HepG2 (cell line): Measurements from ENCODE around the gene DUS1L. TPM values are rescaled to one million over a fixed set of nuclear protein-coding genes. Genes with fewer than 3 reads are reported as not detected.

Source experiments
- FOXO1 ChIP-seq: sonication (generic); formaldehyde crosslinking; IDR thresholded peaks from 2 replicates; pipeline ENCODE4 v1.4.0; 2020; ENCODE audit warnings: missing genetic modification reagents
- HNF4G ChIP-seq, 2 experiments: sonication (generic) in 1 of 2; formaldehyde crosslinking in 1 of 2; IDR thresholded peaks; 2 replicates each; pipeline versions ENCODE4 v1.4.0 to v1.6.1; 2011 to 2020; ENCODE audit warnings: borderline replicate concordance in 2 of 2, low read depth in 2 of 2, mild to moderate bottlenecking in 2 of 2, low read length in 1 of 2, missing genetic modification reagents in 1 of 2, moderate library complexity in 1 of 2
- JARID2 ChIP-seq: sonication (generic); formaldehyde crosslinking; IDR thresholded peaks from 2 replicates; pipeline ENCODE4 v1.8.1; 2023; ENCODE audit warnings: missing genetic modification reagents, inconsistent platforms; ENCODE audit not compliant: insufficient replicate concordance
- KLF6 ChIP-seq: IDR thresholded peaks from 2 replicates; pipeline ENCODE4 v1.8.0; 2016; ENCODE audit warnings: missing biosample characterization, missing genetic modification reagents
- MATR3 ChIP-seq: sonication (generic); formaldehyde crosslinking; IDR thresholded peaks from 2 replicates; pipeline ENCODE4 v1.4.0; 2020; ENCODE audit warnings: missing genetic modification reagents
- MNT ChIP-seq: fragments of 450-650 bp; IDR thresholded peaks from 2 replicates; pipeline ENCODE4 v1.6.1; 2016
- MTERF4 ChIP-seq: sonication (generic); formaldehyde crosslinking; IDR thresholded peaks from 2 replicates; pipeline ENCODE4 v1.8.0; 2023; ENCODE audit warnings: mild to moderate bottlenecking, missing genetic modification reagents
- POLR2AphosphoS2 ChIP-seq: IDR thresholded peaks from 2 replicates; pipeline ENCODE4 v1.6.1; 2011; ENCODE audit warnings: low read depth, low read length, improper control_type of control experiment
- POLR2AphosphoS5 ChIP-seq: IDR thresholded peaks from 2 replicates; pipeline ENCODE4 v1.6.1; 2012; ENCODE audit warnings: low read depth, low read length
- RCOR2 ChIP-seq: IDR thresholded peaks from 2 replicates; pipeline ENCODE4 v1.6.1; 2016; ENCODE audit warnings: missing biosample characterization, missing genetic modification reagents
- RFX3 ChIP-seq: IDR thresholded peaks from 2 replicates; pipeline ENCODE4 v1.6.1; 2016; ENCODE audit warnings: missing biosample characterization, missing genetic modification reagents
- SCMH1 ChIP-seq: sonication (generic); formaldehyde crosslinking; IDR thresholded peaks from 2 replicates; pipeline ENCODE4 v1.9.0; 2021; ENCODE audit warnings: missing genetic modification reagents, mild to moderate bottlenecking, borderline replicate concordance
- TBL1XR1 ChIP-seq: fragments of 150-350 bp; IDR thresholded peaks from 2 replicates; pipeline ENCODE4 v1.6.1; 2014; ENCODE audit warnings: borderline replicate concordance, low read length; ENCODE audit not compliant: partially characterized antibody
- TMF1 ChIP-seq: sonication (generic); formaldehyde crosslinking; IDR thresholded peaks from 2 replicates; pipeline ENCODE4 v1.8.1; 2022; ENCODE audit warnings: low read depth, missing genetic modification reagents
- ZNF10 ChIP-seq: sonication (generic); formaldehyde crosslinking; IDR thresholded peaks from 2 replicates; pipeline ENCODE4 v1.4.0; 2020; ENCODE audit warnings: mild to moderate bottlenecking, low read depth, missing genetic modification reagents, borderline replicate concordance
- ZNF350 ChIP-seq: sonication (generic); formaldehyde crosslinking; IDR thresholded peaks from 2 replicates; pipeline ENCODE4 v1.4.0; 2020; ENCODE audit warnings: mild to moderate bottlenecking, low read depth, missing genetic modification reagents, borderline replicate concordance
- ZNF607 ChIP-seq: sonication (generic); formaldehyde crosslinking; IDR thresholded peaks from 2 replicates; pipeline ENCODE4 v1.5.1; 2020; ENCODE audit warnings: missing genetic modification reagents, mild to moderate bottlenecking, borderline replicate concordance
- ZNF724P ChIP-seq: sonication (generic); formaldehyde crosslinking; IDR thresholded peaks from 2 replicates; pipeline ENCODE4 v1.8.0; 2022; ENCODE audit warnings: missing genetic modification reagents, borderline replicate concordance
- ZNF878 ChIP-seq: sonication (generic); formaldehyde crosslinking; IDR thresholded peaks from 2 replicates; pipeline ENCODE4 v1.8.1; 2023; ENCODE audit warnings: mild to moderate bottlenecking, missing genetic modification reagents, moderate library complexity
- polyA plus RNA-seq, 8 experiments: library from polyadenylated mRNA; depleted of rRNA in 3 of 8; stranded (reverse) in 7 of 8; unstranded in 1 of 8; fragments of >200 nt; fragmentation: Illumina TruSeq in 4 of 8; extraction: Trizol in 4 of 8; gene quantifications; 2 replicates each; pipeline versions ENCODE4 v1.2.1 to v1.2.3, GENCODE V29; 2011 to 2016; ENCODE audit warnings: low read depth in 4 of 8, missing spikeins in 1 of 8, mixed read lengths in 1 of 8; ENCODE audit not compliant: insufficient read depth in 1 of 8
- total RNA-seq, 5 experiments: library from RNA; depleted of rRNA; stranded (reverse); fragments of >200 nt; fragmentation: Illumina TruSeq; extraction: Trizol; gene quantifications; 2 replicates each; pipeline ENCODE4 v1.2.3, GENCODE V29; 2016; ENCODE audit warnings: low read depth in 1 of 5
- TF ChIP-seq, protein P1 (sequence below): sonication (generic); formaldehyde crosslinking; IDR thresholded peaks from 2 replicates; pipeline ENCODE4 v1.9.0; 2021; ENCODE audit warnings: missing genetic modification reagents, mild to moderate bottlenecking, borderline replicate concordance
- TF ChIP-seq, protein P2 (sequence below): sonication (generic); formaldehyde crosslinking; IDR thresholded peaks from 2 replicates; pipeline ENCODE4 v1.5.1; 2020; ENCODE audit warnings: missing genetic modification reagents, mild to moderate bottlenecking, borderline replicate concordance
- TF ChIP-seq, protein P3 (sequence below): IDR thresholded peaks from 2 replicates; pipeline ENCODE4 v1.6.1; 2016; ENCODE audit warnings: missing genetic modification reagents, missing compliant biosample characterization

The DUS1L gene
- total and polyA plus RNA-seq, 2 of the 13 experiments (the other 11 are each of a cell fraction or from before 2014, with no cell fraction given), result 81.0 to 109 TPM

DNA sequence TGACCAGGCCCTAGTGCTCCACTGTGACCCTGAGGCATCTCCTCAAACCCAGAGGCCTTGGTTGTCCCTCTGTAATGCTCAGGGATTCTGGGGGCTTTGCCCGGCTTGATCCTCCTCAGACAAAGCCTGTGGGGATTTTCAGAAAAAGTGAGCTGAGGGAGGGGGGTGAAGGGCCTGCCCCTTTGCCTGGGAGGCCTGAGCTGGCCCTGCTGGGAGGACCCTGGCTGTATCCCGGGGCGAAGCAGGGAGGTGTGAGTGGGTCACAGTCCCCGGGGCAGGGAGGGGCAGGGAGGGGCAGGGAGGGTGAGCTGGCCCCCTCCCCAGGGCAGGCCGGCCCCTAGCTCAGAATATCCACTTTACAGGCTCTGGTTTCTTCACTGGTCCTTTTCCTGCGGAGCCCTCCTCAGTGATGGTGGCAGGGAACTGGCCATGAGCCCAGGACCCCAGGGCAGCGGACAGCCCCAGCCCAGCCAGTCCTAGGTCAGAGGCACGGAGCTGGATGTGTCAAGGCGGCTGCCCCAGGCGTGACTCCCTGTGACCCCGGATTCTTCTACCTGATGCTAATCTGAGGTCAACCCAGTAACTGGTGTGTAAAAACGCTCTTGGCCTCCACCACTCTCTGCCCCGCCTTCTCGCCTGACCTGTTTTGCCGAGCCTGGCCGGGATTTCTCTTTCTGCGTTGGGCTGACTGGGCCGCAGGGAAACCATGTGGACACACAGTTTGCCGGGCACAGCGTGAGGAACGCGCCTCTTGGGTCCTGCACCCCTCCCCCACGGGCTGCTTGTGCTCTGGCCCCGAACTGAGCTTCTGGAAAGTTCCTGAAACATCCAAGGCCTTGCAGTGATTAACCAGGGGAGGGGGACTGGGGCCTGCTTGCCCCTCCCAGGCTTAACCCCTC is 38.2 kb upstream of the DUS1L start (continued):
- TF ChIP-seq JARID2 (CRISPR knock-in tag), result peak; percentile 21
- TF ChIP-seq POLR2AphosphoS5, result peak; percentile 55
- TF ChIP-seq RFX3 (CRISPR knock-in tag), result no peak
- TF ChIP-seq RCOR2, result no peak; the same call in 1 of the 2 replicates
- 0 out of 2 replicates have a peak, but pooled peaks have one; percentile 13 for TF ChIP-seq MNT
- no peak for TF ChIP-seq SCMH1
- peak; percentile 92; the same call in 1 of the 2 replicates for TF ChIP-seq ZNF878 (CRISPR knock-in tag)
- TF ChIP-seq HNF4G (IDR thresholded peaks at IDR 0.05; ENCODE audit: borderline replicate concordance, low read depth, low read length), result peak; percentile 38; the same call in 1 of the 2 replicates
- TF ChIP-seq HNF4G (CRISPR knock-in tag; IDR thresholded peaks at IDR 0.05; ENCODE audit: borderline replicate concordance, low read depth), result peak; percentile 74
- peak; percentile 92; the same call in 1 of the 2 replicates for TF ChIP-seq TMF1 (CRISPR knock-in tag)
- no peak for TF ChIP-seq ZNF10
- TF ChIP-seq, protein P1, sequence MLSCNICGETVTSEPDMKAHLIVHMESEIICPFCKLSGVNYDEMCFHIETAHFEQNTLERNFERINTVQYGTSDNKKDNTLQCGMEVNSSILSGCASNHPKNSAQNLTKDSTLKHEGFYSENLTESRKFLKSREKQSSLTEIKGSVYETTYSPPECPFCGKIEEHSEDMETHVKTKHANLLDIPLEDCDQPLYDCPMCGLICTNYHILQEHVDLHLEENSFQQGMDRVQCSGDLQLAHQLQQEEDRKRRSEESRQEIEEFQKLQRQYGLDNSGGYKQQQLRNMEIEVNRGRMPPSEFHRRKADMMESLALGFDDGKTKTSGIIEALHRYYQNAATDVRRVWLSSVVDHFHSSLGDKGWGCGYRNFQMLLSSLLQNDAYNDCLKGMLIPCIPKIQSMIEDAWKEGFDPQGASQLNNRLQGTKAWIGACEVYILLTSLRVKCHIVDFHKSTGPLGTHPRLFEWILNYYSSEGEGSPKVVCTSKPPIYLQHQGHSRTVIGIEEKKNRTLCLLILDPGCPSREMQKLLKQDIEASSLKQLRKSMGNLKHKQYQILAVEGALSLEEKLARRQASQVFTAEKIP (CRISPR knock-in tag), result no peak
- TF ChIP-seq KLF6 (CRISPR knock-in tag), result peak; percentile 66; the same call in 1 of the 2 replicates
- peak; percentile 73; the same call in 1 of the 2 replicates for TF ChIP-seq MTERF4 (CRISPR knock-in tag)
- peak; percentile 54; the same call in 1 of the 2 replicates for TF ChIP-seq FOXO1 (CRISPR knock-in tag)
- TF ChIP-seq ZNF724P (CRISPR knock-in tag), result peak; percentile 76; the same call in 1 of the 2 replicates
- no peak for TF ChIP-seq MATR3 (CRISPR knock-in tag)
- TF ChIP-seq TBL1XR1, result peak; percentile 33
- TF ChIP-seq ZNF607 (CRISPR knock-in tag), result peak; percentile 76; the same call in 1 of the 2 replicates
- peak; percentile 81 for TF ChIP-seq ZNF350 (CRISPR knock-in tag)
- TF ChIP-seq, protein P2, sequence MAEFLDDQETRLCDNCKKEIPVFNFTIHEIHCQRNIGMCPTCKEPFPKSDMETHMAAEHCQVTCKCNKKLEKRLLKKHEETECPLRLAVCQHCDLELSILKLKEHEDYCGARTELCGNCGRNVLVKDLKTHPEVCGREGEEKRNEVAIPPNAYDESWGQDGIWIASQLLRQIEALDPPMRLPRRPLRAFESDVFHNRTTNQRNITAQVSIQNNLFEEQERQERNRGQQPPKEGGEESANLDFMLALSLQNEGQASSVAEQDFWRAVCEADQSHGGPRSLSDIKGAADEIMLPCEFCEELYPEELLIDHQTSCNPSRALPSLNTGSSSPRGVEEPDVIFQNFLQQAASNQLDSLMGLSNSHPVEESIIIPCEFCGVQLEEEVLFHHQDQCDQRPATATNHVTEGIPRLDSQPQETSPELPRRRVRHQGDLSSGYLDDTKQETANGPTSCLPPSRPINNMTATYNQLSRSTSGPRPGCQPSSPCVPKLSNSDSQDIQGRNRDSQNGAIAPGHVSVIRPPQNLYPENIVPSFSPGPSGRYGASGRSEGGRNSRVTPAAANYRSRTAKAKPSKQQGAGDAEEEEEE (CRISPR knock-in tag), result no peak
- no peak for TF ChIP-seq POLR2AphosphoS2
- TF ChIP-seq, protein P3, sequence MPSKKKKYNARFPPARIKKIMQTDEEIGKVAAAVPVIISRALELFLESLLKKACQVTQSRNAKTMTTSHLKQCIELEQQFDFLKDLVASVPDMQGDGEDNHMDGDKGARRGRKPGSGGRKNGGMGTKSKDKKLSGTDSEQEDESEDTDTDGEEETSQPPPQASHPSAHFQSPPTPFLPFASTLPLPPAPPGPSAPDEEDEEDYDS, result peak; percentile 39
